Amniotic epithelial cell (primary cell): Measurements from ENCODE around the gene KIFC1.

ENCODE experiments used
- DNase-seq: peaks from one replicate; pipeline ENCODE4 v3.0.0-alpha.2; 2010; ENCODE audit warnings: low read depth

KIFC1 gene

DNA sequence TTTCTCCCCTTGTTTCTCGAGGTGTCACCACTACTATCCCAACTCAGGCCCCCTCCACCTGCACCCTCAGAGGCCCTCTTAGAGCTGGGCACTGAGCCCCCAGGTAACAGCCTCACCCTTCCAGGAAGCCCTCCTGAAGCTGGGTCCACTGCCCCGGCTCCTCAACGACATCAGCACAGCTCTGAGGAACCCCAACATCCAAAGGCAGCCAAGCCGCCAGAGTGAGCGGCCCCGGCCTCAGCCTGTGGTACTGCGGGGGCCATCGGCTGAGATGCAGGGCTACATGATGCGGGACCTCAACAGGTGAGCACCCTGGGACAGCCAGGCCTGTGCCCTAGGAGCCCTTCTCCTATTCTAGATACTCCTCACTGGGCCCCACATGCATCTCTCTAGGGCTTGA, 49.8 kb downstream of the KIFC1 start:
- no peak for DNase-seq

DNA sequence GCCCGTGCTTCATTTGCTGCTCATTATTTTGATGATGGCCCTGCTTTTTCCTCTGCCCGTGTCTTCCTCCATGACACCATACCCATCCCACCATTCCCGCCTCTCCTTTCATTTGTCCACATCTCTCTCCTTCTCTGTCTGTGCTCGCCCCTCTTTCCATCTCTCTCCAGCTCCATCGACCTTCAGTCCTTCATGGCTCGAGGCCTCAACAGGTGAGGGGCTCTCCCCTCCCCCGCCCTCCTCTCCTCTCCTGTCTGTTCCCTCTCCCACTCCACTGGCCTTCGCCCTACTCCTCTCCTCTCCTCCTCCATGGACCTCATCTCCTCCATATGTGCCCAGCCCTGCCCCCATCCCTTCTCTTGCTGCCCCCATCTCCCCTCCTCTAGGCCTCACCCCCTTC, 50.7 kb downstream of the KIFC1 start:
- DNase-seq, result no peak

DNA sequence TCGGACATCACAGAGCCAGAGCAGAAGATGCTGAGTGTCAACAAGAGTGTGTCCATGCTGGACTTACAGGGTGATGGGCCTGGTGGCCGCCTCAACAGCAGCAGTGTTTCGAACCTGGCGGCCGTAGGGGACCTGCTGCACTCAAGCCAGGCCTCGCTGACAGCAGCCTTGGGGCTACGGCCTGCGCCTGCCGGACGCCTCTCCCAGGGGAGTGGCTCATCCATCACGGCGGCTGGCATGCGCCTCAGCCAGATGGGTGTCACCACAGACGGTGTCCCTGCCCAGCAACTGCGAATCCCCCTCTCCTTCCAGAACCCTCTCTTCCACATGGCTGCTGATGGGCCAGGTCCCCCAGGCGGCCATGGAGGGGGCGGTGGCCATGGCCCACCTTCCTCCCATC, 51.4 kb downstream of the KIFC1 start:
- no peak for DNase-seq

DNA sequence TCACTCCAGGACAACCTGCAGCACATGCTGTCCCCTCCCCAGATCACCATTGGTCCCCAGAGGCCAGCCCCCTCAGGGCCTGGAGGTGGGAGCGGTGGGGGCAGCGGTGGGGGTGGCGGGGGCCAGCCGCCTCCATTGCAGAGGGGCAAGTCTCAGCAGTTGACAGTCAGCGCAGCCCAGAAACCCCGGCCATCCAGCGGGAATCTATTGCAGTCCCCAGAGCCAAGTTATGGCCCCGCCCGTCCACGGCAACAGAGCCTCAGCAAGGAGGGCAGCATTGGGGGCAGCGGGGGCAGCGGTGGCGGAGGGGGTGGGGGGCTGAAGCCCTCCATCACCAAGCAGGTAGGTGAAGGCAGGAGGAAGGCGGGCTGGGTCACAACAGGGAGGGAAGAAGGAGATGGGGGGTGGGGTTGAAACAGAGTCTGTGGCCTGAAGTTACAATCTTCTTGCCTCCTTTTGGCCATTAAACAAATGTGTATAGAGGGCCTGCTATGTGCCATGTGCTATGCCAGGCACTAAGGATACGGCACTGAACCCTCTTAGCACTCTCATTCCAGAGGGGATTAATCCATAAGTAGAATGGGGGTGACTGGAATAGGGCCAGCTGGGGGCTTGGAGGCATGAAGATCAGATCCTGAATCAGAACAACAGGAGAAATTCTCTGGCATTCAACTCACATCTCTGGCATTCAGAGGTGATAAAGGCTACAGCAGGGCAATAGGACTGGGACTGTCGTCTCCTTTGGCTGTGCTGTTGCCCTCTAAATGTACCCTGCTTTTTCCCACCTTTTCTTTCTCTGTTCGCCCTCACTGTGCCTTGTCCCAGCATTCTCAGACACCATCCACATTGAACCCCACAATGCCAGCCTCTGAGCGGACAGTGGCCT, 52.2 kb downstream of the KIFC1 start:
- no peak for DNase-seq

DNA sequence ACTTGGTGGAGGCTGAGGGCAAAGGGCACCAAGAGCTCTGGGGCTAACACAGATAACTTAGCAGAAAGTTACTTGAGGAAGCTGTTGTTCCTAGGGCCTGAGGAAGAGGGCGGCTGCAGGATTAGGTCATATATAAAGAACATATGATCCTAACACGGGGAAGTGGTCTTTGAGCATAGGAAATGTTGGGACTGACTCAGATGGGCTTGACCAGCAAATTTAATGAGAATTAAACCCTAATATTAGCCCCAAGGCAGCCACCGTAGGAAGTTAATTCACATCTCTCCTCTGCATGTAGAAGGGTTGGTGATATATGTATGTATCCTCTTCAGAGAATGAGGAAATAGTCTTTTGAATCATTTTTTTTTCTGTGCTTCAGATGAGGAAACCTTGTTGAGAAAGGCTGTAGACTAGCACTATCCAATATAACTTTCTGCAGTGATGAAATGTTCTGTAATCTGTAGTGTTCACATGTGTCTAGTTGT, 53.5 kb downstream of the KIFC1 start:
- DNase-seq, result no peak

DNA sequence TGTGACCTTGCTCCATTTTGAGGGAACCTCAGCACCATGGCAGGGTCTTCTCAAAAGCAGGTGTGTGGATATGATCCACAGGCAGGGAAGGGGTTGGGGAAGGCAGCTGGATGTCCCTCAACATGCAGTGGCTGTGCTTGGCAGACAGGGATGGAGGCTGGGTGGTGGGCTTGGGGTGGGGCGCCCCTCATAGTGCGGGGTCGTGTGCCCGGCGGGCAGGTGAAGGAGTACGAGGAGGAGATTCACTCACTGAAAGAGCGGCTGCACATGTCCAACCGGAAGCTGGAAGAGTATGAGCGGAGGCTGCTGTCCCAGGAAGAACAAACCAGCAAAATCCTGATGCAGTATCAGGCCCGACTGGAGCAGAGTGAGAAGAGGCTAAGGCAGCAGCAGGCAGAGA, 54.7 kb downstream of the KIFC1 start:
- no peak for DNase-seq

DNA sequence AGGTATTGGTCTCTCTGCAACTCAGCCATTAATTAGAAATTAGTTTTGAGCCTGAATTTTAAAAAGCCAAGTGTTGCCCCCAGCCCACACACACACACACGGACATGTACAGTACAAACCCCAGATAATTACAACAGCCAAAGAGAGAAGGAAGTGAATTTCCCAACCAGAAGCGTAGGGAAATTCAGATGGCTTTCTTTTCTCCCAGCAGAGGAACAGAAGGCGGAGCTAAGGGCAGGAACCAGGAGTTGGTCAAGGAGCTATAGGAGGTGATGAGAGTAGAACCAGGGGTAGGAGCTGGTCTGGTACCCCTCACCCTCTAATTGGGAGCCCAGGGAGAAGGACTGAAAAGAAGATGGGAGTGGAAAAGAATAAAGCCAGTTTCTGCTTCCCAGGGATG, 58.8 kb downstream of the KIFC1 start:
- DNase-seq, result no peak

DNA sequence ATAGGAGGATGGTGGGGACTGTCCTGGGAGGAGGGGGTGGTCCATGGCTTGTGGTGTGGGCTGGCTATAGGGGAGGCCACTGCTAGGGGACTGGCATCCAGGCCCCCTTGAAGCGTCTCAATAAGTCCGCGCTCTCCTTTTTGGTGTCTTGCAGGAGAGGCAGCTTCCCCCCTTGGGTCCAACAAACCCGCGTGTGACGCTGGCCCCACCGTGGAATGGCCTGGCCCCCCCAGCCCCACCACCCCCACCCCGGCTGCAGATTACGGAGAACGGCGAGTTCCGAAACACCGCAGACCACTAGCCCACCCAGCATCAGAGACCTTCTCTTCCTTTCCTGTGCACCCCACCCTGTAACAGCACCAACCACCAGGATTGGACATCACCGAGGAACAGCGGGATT, 60.0 kb downstream of the KIFC1 start:
- no peak for DNase-seq

DNA sequence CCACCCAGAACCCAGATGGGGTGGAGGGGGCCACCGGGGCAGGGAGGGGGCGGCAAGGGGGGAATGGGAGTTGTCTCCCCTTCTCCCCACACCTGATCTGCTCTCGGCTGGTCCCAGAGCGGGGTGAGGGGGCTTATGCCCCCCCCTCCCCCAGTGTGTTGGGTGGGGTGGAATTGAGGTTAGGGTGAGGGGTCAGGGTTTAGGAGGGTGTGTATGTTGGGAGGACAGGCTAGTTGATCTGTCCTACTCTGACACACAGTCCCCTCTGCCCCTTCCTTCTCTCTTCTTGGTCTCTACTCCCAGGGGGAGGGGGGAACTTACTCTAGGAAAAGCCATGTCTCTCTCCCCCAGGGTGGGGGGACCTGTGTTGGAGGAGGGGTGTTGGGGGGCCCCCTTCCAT, 60.9 kb downstream of the KIFC1 start:
- no peak for DNase-seq

DNA sequence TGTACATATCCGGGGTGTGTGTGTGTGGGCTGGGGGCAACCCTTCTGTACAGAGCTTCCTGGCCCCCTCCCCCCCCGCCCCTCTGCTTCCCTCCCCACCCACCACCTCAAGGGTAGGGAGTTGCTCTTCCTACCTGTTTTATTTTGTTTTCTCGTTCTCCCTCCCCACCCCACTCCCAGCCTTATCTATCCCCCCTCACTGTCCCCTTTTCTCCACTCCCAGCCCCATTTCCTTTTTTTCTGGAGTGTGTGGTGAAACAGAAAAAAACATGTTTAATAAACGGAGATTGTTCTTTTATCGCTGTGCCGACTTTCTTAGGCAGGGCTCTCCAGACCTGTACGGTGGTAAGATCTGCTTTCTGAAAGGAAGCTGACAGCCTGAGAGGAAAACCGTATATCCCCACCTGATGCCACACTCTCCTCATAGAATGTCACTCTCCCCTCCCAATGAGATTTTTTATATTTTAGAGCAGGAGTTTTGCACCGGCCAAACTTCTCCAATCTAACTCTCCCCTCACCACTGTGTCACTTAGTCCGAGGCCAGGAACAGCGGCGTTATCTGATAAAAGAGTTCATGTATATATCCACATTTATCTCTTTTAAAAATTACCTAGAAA, 61.9 kb downstream of the KIFC1 start:
- DNase-seq, result no peak

DNA sequence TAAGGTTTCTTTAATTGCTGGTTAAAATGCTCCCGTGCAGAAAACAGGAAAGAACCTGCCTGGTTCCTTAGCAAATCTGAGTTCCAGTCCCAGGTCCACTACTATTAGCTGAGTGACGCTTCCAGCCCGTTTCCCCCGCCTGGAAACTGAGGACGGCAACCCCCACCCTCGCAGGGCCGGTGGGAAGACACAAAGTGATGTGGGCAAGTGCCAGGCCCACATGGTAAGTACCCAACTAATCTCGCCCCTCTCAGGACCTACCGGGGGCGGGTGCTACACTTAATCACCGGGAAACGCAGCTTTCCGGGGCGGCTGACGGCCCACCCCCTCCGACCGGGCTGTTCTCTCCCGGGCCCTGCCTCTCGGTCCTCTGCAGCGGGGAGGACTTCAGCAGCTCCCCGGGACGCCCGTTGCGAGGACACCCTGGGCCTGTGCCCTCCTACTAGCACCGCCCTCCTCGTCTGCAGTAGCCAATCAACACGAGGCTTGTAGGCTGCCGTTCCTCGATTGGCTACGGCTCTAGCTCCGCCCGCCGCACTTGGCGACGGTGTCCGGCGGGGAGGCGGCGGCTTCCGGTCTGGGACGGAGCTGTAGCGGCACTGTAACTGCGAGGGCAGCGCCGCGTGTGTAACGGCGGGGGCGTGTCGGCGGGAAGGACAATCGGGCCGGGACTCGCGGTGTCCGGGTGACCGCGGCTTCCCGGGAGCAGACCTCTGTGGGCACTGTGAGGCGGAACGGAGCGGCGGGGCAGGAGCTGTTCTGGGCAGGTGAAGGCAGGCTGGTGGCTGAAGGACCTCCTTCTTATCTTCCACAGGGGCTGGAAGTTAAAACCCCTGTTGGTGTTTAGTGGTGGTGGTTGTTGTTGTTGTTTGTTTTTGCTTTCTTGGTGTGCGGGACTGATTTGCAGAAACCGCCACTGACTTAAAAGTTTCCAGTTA, 62.7 kb downstream of the KIFC1 start, which contains the start of gene ZBTB9:
Gene ZBTB9 (plus strand): TSS at position 568 of the 938 bp plus-strand sequence. CDS start 525 bp downstream, outside the sequence.
- DNase-seq, result peak; percentile 91

DNA sequence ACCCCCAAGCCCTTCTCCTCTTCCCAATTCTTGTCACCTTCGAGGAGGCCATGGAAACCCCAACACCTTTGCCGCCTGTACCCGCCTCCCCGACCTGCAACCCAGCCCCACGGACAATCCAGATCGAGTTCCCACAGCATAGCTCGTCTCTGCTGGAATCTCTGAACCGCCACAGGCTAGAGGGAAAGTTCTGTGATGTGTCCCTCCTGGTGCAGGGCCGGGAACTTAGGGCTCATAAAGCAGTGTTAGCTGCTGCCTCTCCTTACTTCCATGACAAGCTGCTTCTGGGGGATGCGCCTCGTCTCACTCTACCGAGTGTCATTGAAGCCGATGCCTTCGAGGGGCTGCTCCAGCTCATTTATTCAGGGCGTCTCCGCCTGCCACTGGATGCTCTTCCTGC, 63.4 kb downstream of the KIFC1 start:
- no peak for DNase-seq

DNA sequence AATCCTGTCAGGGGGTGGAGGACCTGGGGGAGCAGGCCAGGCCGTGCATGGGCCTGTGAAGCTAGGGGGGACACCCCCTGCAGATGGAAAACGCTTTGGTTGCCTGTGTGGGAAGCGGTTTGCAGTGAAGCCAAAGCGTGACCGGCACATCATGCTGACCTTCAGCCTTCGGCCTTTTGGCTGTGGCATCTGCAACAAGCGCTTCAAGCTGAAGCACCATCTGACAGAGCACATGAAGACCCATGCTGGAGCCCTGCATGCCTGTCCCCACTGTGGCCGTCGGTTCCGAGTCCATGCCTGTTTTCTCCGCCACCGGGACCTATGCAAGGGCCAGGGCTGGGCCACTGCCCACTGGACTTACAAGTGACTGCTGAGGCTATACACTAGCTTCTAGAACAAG, 64.5 kb downstream of the KIFC1 start:
- no peak for DNase-seq

DNA sequence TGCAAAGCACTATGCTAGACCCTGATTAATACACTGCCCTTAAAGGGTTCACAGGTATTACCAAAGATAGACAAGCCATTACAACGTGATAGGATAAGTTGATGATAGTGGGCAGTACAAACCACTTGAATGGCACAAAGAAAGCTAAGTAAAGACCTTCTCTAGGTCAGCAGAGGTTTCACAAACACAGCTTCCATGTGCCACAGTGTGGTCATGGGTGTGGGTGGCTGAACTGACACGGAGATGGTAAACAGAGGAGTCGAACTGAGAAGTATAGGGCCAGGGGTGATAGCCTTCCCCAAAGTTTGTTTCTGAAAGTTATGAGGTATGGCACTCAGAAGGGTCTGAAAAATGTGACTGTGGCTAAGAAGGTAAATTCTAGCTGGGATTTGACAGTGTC, 67.1 kb downstream of the KIFC1 start:
- no peak for DNase-seq

DNA sequence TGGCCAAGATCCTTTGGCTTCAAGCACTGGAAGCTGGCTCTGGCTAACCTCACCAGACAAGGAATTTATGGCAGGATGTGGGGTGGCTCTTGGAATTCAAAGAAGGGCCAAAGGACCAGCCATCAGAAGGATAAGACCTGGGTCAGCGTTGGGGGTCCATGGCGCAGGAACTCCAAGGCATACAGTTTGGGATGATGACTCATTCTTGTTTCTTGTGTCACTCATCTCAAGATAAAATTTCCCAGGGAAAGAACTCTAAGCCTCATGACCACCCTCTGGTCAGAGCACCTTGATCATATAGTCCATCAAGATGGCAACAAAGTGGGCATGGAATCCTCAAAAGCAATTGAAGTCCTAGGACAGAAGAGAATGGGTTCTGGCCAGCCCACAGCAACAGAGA, 67.6 kb downstream of the KIFC1 start:
- no peak for DNase-seq
